ENCODE measurements around the gene SCAPER.
"Not testable (repeated sequence)": the region's sequence is repeated elsewhere in the genome, so short reads cannot be mapped to it uniquely, and the experiment has no call there.

Gene SCAPER

GRCh38 chr15:76776480-76776879 is 128.7 kb downstream of the SCAPER start:
- H3K27me3 ChIP-seq (ENCODE audit: control insufficient read depth, insufficient read depth, low read length): no peaks in the 10 kb centered on the region
- no peaks in the 10 kb centered on the region for H3K36me3 ChIP-seq (ENCODE audit: control insufficient read depth, insufficient read depth, low read length)
- H3K4me3 ChIP-seq (ENCODE audit: low read depth, low read length): no peak overlapping the region
- no peak overlapping the region for H3K9ac ChIP-seq (ENCODE audit: low read depth, low read length)
- H3K9me3 ChIP-seq (ENCODE audit: control insufficient read depth, insufficient read depth, low read length): no peaks in the 10 kb centered on the region
- no peak overlapping the region for H3K27ac ChIP-seq (ENCODE audit: low read depth, low read length)
- no peaks in the 10 kb centered on the region for H3K4me1 ChIP-seq (ENCODE audit: control insufficient read depth, insufficient read depth, low read length)

GRCh38 chr15:76773234-76773633 is 131.9 kb downstream of the SCAPER start:
- Histone ChIP-seq H3K4me1 (ENCODE audit: control insufficient read depth, insufficient read depth, low read length) (no peaks in the 10 kb centered on the region), H3K9me3 (ENCODE audit: control insufficient read depth, insufficient read depth, low read length) (no peaks in the 10 kb centered on the region), H3K4me3 (ENCODE audit: low read depth, low read length) (no peak overlapping the region), H3K36me3 (ENCODE audit: control insufficient read depth, insufficient read depth, low read length) (no peaks in the 10 kb centered on the region), H3K27ac (ENCODE audit: low read depth, low read length) (no peak overlapping the region), H3K27me3 (ENCODE audit: control insufficient read depth, insufficient read depth, low read length) (no peaks in the 10 kb centered on the region), H3K9ac (ENCODE audit: low read depth, low read length) (no peak overlapping the region)

- Histone ChIP-seq H3K27ac (ENCODE audit: low read depth, low read length) (no peak overlapping the region), H3K4me1 (ENCODE audit: control insufficient read depth, insufficient read depth, low read length) (no peaks in the 10 kb centered on the region), H3K36me3 (ENCODE audit: control insufficient read depth, insufficient read depth, low read length) (no peaks in the 10 kb centered on the region), H3K9ac (ENCODE audit: low read depth, low read length) (no peak overlapping the region), H3K9me3 (ENCODE audit: control insufficient read depth, insufficient read depth, low read length) (no peaks in the 10 kb centered on the region), H3K4me3 (ENCODE audit: low read depth, low read length) (no peak overlapping the region), H3K27me3 (ENCODE audit: control insufficient read depth, insufficient read depth, low read length) (no peaks in the 10 kb centered on the region)
Measured at GRCh38 chr15:76772776-76773175, 132.4 kb downstream of the SCAPER start.

GRCh38 chr15:76764004-76764403 is 141.1 kb downstream of the SCAPER start:
- Histone ChIP-seq H3K9ac (ENCODE audit: low read depth, low read length) (no peak overlapping the region), H3K27ac (ENCODE audit: low read depth, low read length) (no peak overlapping the region), H3K27me3 (ENCODE audit: control insufficient read depth, insufficient read depth, low read length) (no peaks in the 10 kb centered on the region), H3K4me1 (ENCODE audit: control insufficient read depth, insufficient read depth, low read length) (no peaks in the 10 kb centered on the region), H3K36me3 (ENCODE audit: control insufficient read depth, insufficient read depth, low read length) (no peaks in the 10 kb centered on the region), H3K4me3 (ENCODE audit: low read depth, low read length) (no peak overlapping the region), H3K9me3 (ENCODE audit: control insufficient read depth, insufficient read depth, low read length) (no peaks in the 10 kb centered on the region)

- Histone ChIP-seq H3K36me3 (ENCODE audit: control insufficient read depth, insufficient read depth, low read length) (no peaks in the 10 kb centered on the region), H3K27me3 (ENCODE audit: control insufficient read depth, insufficient read depth, low read length) (no peaks in the 10 kb centered on the region), H3K9me3 (ENCODE audit: control insufficient read depth, insufficient read depth, low read length) (no peaks in the 10 kb centered on the region), H3K9ac (ENCODE audit: low read depth, low read length) (no peak overlapping the region), H3K4me1 (ENCODE audit: control insufficient read depth, insufficient read depth, low read length) (no peaks in the 10 kb centered on the region), H3K27ac (ENCODE audit: low read depth, low read length) (no peak overlapping the region), H3K4me3 (ENCODE audit: low read depth, low read length) (no peak overlapping the region)
Measured at GRCh38 chr15:76763554-76763953, 141.6 kb downstream of the SCAPER start.

- Histone ChIP-seq H3K9me3 (ENCODE audit: control insufficient read depth, insufficient read depth, low read length) (no peaks in the 10 kb centered on the region), H3K36me3 (ENCODE audit: control insufficient read depth, insufficient read depth, low read length) (no peaks in the 10 kb centered on the region)
Measured at GRCh38 chr15:76756381-76756780, 148.8 kb downstream of the SCAPER start.

GRCh38 chr15:76753771-76754170 is 151.4 kb downstream of the SCAPER start:
- H3K36me3 ChIP-seq (ENCODE audit: control insufficient read depth, insufficient read depth, low read length): no peaks in the 10 kb centered on the region
- H3K4me3 ChIP-seq (ENCODE audit: low read depth, low read length): no peak overlapping the region
- H3K27me3 ChIP-seq (ENCODE audit: control insufficient read depth, insufficient read depth, low read length): no peaks in the 10 kb centered on the region
- H3K9ac ChIP-seq (ENCODE audit: low read depth, low read length): no peak overlapping the region
- H3K27ac ChIP-seq (ENCODE audit: low read depth, low read length): no peak overlapping the region
- no peaks in the 10 kb centered on the region for H3K4me1 ChIP-seq (ENCODE audit: control insufficient read depth, insufficient read depth, low read length)
- H3K9me3 ChIP-seq (ENCODE audit: control insufficient read depth, insufficient read depth, low read length): no peaks in the 10 kb centered on the region

More at GRCh38 chr15:76756381-76756780, 148.8 kb downstream of the SCAPER start:
- Histone ChIP-seq H3K4me3 (ENCODE audit: low read depth, low read length) (no peak overlapping the region), H3K4me1 (ENCODE audit: control insufficient read depth, insufficient read depth, low read length) (no peaks in the 10 kb centered on the region), H3K27me3 (ENCODE audit: control insufficient read depth, insufficient read depth, low read length) (no peaks in the 10 kb centered on the region), H3K27ac (ENCODE audit: low read depth, low read length) (no peak overlapping the region), H3K9ac (ENCODE audit: low read depth, low read length) (no peak overlapping the region)

GRCh38 chr15:76753131-76753530 is 152.0 kb downstream of the SCAPER start:
- Histone ChIP-seq H3K36me3 (ENCODE audit: control insufficient read depth, insufficient read depth, low read length) (no peaks in the 10 kb centered on the region), H3K4me3 (ENCODE audit: low read depth, low read length) (no peak overlapping the region), H3K27ac (ENCODE audit: low read depth, low read length) (no peak overlapping the region), H3K4me1 (ENCODE audit: control insufficient read depth, insufficient read depth, low read length) (no peaks in the 10 kb centered on the region), H3K9ac (ENCODE audit: low read depth, low read length) (no peak overlapping the region), H3K9me3 (ENCODE audit: control insufficient read depth, insufficient read depth, low read length) (no peaks in the 10 kb centered on the region), H3K27me3 (ENCODE audit: control insufficient read depth, insufficient read depth, low read length) (no peaks in the 10 kb centered on the region)

GRCh38 chr15:76752549-76752948 is 152.6 kb downstream of the SCAPER start:
- no peak overlapping the region for H3K4me3 ChIP-seq (ENCODE audit: low read depth, low read length)
- H3K27ac ChIP-seq (ENCODE audit: low read depth, low read length): no peak overlapping the region
- no peaks in the 10 kb centered on the region for H3K4me1 ChIP-seq (ENCODE audit: control insufficient read depth, insufficient read depth, low read length)
- no peak overlapping the region for H3K9ac ChIP-seq (ENCODE audit: low read depth, low read length)
- H3K27me3 ChIP-seq (ENCODE audit: control insufficient read depth, insufficient read depth, low read length): no peaks in the 10 kb centered on the region
- H3K36me3 ChIP-seq (ENCODE audit: control insufficient read depth, insufficient read depth, low read length): no peaks in the 10 kb centered on the region
- H3K9me3 ChIP-seq (ENCODE audit: control insufficient read depth, insufficient read depth, low read length): no peaks in the 10 kb centered on the region

GRCh38 chr15:76737573-76737972 is 167.6 kb downstream of the SCAPER start:
- Histone ChIP-seq H3K9me3 (ENCODE audit: control insufficient read depth, insufficient read depth, low read length) (no peaks in the 10 kb centered on the region; the same call in 1 of the 2 replicates), H3K4me1 (ENCODE audit: control insufficient read depth, insufficient read depth, low read length) (no peaks in the 10 kb centered on the region), H3K36me3 (ENCODE audit: control insufficient read depth, insufficient read depth, low read length) (0 out of 2 replicates have a peak, but pooled peaks cover 3% of the 10 kb centered on the region), H3K9ac (ENCODE audit: low read depth, low read length) (no peak overlapping the region), H3K27ac (ENCODE audit: low read depth, low read length) (no peak overlapping the region), H3K27me3 (ENCODE audit: control insufficient read depth, insufficient read depth, low read length) (no peaks in the 10 kb centered on the region), H3K4me3 (ENCODE audit: low read depth, low read length) (no peak overlapping the region)

- H3K36me3 ChIP-seq (ENCODE audit: control insufficient read depth, insufficient read depth, low read length); H3K9me3 ChIP-seq (ENCODE audit: control insufficient read depth, insufficient read depth, low read length); H3K27me3 ChIP-seq (ENCODE audit: control insufficient read depth, insufficient read depth, low read length): not testable (repeated sequence)
Measured at GRCh38 chr15:76732321-76732720, 172.8 kb downstream of the SCAPER start.

GRCh38 chr15:76730262-76730661 is 174.9 kb downstream of the SCAPER start:
- H3K27ac ChIP-seq (ENCODE audit: low read depth, low read length): no peak overlapping the region
- H3K9me3 ChIP-seq (ENCODE audit: control insufficient read depth, insufficient read depth, low read length): no peaks in the 10 kb centered on the region; the same call in 1 of the 2 replicates
- H3K9ac ChIP-seq (ENCODE audit: low read depth, low read length): no peak overlapping the region
- no peak overlapping the region for H3K4me3 ChIP-seq (ENCODE audit: low read depth, low read length)
- H3K36me3 ChIP-seq (ENCODE audit: control insufficient read depth, insufficient read depth, low read length): 0 out of 2 replicates have a peak, but pooled peaks cover 3% of the 10 kb centered on the region
- H3K4me1 ChIP-seq (ENCODE audit: control insufficient read depth, insufficient read depth, low read length): no peaks in the 10 kb centered on the region
- no peaks in the 10 kb centered on the region for H3K27me3 ChIP-seq (ENCODE audit: control insufficient read depth, insufficient read depth, low read length)

More at GRCh38 chr15:76732321-76732720, 172.8 kb downstream of the SCAPER start:
- H3K4me3 ChIP-seq (ENCODE audit: low read depth, low read length); H3K9ac ChIP-seq (ENCODE audit: low read depth, low read length); H3K27ac ChIP-seq (ENCODE audit: low read depth, low read length); H3K4me1 ChIP-seq (ENCODE audit: control insufficient read depth, insufficient read depth, low read length): not testable (repeated sequence)

Measured in HUES48 (cell line).